OCI-LY7 (cell line): ENCODE data around the gene DAB1.

Experiments used
- CTCF ChIP-seq: fragments of 200-600 bp; sonication (generic); conservative IDR thresholded peaks from 2 replicates; pipeline ENCODE4 v1.5.1; 2014; ENCODE audit warnings: mild to moderate bottlenecking, antibody characterized with exemption, low read length, moderate library complexity, mixed read lengths
- EZH2phosphoT487 ChIP-seq: fragments of 200-600 bp; sonication (generic); IDR thresholded peaks from 2 replicates; pipeline ENCODE4 v1.6.1; 2018; ENCODE audit warnings: low read depth, borderline replicate concordance, mild to moderate bottlenecking, mixed run types, antibody characterized with exemption, low read length, moderate library complexity, mixed read lengths

GRCh38 chr1:57019236-57019839, 404.5 kb downstream of the DAB1 start:
- TF ChIP-seq CTCF (no peak), EZH2phosphoT487 (no peak)
